Fibroblast of skin of scalp (primary cell): Measurements from ENCODE around the gene DKK3.

ENCODE experiments used
- DNase-seq: peaks from one replicate; pipeline ENCODE4 v3.0.0-alpha.2; 2013

DKK3 gene

DNA sequence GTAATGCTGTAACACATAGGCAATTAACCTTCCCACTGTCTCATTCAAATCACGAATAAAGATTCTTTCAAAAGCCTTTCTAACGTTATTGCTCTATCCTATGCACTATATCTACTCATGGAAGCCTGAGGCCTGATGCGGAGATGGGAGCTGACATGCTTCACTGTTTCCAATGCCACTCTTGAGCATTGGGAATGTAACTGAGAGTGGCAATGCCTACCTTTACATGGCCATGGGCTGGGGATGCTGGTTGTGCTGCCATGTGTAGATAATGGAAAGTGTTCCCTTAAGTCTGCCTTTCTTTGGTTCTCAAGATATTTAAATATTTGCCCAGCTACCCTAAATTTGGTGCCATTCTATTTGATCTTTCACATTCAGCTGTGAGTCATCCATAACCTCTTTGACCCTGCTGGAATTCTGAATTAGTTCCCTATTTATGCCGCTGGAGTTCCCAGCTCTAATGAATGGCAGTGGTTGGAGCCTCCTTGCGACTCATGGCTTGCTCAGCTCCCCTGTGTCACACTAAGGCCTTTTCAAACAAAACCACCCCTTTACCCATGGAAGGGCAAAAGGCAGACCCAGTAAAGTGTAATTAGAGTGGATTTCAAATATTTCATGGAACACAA, 21.4 kb upstream of the DKK3 start:
- peak; percentile 67 for DNase-seq

DNA sequence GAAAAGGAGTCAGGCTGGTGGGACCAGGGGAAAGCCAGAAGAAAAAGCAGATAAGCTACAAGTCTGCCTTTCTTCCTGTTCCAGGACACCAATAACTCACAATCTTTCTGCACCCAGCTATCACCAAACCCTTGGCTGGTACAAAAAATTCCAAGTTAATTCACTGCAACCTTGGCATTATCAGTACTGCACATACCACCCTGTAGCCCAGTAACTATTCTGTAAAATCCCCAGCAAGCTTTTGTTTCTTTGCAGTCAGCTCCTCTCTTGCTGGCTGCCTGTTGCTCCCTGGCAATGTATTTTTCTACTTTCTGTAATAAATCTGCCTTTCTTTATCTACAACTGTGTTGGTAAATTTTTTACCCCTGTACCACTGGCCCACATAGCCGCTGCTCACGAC, 20.7 kb upstream of the DKK3 start:
- DNase-seq, result no peak

DNA sequence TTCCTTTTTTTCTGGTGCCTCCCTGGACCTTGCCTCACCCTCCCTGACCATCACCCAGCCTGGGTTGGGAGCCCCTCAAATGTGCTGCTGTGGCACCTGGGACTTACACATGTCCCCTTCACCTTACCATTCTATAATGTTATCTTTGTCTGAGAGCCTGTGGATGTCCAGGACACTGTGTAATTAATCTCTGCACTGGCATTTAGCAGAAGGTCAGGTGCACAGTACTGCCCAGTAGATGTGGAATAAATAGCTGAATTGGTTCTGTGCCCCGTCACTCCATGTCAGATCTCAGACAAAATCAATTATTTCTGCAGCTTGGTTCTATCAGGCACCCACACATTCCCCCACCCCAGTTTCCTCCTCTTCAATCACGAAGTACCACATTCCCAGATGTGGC, 19.9 kb upstream of the DKK3 start:
- no peak for DNase-seq

DNA sequence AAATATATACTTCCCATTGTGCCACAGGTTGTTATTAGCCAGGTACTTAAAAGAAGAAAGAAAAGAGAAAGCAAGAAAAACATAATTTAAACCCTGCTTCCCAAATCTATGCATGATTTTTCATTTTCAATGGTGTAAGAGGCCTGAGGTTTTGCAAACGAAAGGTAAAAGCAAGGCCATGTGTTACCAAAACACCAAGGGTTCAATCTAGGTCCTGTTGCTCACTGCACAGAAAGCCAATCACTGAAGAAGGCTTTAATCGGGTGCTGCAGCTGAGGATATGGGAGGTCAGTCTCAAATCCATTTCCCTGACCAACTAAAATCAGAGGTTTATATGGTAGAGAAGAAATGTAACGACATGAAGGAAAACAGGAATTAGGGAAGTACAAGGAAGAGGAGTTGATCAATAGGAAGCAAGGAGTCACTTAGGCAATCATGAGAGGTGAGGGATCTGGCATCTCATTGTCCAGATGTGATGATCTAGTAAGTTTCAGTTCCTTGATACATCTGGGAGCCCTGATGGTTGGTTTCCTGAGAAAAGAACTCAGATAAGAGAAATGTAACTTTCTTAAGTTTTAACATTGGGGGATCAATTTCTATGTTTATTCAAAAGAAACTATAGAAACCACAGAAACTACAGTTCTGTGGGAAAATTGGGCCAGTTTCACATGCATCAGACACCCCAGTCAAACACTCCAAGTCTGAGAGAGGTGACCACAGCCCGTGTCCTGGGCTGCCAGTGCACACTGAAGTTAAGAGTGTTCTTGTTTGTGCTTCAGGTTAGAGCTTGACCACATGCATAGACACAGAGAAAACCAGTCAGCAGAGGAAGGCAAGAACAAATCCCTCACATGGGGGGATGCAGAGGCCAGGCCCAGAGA, 18.1 kb upstream of the DKK3 start:
- no peak for DNase-seq

DNA sequence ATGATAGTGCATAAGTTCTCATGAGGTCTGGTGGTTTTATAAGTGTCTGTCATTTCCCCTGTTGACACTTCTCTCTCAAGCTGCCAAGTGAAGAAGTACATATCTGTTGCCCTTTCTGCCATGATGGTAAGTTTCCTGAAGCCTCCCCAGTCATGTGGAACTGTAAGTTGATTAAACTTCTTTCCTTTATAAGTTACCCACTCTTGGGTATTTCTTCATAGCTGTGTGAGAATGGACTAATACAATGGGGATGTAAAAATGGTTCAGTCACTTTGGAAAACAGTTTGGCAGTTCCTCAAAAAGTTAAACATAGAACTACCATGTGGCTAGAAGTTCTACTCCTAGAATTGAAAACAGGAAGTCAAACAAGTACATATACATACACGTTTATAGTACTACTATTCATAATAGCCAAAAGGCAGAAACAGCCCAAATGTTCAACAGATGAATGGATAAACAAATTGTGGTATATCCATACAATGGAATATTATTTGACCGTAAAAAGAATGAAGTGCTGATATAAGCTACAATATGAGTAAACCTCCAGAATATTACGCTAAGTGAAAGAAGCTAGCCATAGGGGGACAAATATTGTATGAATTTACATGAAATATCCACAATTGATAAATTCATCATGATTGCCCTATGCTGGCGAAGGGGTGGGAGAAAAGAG, 16.0 kb upstream of the DKK3 start:
- DNase-seq, result no peak

DNA sequence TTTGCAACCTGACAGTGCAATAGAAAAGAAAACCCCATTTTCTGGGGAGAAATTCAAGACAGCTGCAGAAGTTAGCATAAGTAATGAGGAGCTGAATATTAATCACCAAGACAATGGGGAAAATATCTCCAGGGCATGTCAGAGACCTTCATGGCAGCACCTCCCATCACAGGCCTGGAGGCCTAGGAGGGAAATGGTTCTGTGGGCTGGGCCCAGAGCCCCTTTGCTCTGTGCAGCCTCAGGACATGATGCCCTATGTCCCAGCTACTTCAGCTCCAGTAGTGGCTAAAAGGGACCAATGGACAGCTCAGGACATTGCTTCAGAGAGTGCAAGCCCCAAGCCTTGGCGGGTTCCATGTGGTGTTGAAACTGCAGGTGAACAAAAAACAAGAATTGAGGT, 14.6 kb upstream of the DKK3 start:
- no peak for DNase-seq

DNA sequence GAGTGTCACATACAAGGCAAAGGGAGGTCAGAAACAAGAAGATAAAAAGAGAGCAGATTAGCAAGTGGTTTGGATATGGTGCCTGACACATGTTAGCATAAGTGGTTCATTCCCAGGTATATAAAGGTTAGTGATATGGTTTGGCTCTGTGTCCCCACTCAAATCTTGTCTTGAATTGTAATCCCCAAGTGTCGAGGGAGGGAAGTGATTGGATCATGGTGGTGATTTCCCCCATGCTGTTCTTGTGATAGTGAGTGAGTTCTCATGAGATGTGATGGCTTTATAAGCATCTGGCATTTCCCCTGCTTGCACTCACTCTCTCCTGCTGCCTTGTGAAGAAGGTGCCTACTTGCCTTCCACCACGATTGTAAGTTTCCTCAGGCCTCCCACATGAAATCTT, 12.1 kb upstream of the DKK3 start:
- DNase-seq, result no peak

DNA sequence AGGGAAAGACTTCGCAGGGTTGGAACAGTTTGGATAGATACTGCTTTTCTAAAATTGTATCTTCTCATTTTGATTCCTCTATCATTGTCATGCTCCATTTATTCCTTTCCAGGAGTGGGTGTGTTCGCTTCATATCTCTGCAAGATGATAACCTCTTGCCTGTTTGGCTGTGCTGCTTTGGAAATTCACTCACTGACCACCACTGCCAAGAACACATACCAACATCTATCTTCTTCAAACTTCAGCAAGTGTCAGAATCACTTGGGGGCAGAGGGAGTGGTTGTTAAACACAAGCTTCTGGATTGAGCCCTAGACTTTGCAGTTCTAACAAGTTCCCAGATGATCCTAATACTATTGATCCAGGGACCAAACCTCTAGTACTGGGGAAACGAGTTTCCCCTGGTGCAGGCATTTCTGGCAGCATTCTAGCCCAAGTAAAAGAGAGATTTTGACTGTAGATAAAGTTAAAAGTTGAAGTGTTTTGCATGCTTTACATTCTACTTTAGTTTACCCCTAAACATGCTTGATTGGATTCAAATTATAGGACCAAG, 11.5 kb upstream of the DKK3 start:
- DNase-seq, result no peak

DNA sequence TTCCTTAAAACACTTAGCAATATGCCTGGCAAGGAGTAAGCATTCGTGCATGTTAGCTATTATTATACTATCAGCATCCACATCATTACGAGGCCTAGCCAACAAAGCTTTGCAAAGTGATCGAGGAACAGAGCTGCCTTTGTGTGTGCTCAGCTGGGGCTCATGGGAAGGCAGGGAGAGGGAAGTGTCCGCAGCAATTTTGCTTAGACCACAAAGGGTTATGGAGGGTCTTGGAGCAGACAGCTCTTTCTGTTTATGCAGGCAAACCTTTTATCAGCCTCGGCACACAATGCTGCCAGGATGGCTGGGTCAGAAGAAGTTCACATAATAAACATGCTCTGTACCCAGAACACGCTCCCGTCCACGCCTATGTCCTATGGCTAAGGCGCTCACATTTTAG, 10.9 kb upstream of the DKK3 start:
- peak; percentile 38 for DNase-seq

DNA sequence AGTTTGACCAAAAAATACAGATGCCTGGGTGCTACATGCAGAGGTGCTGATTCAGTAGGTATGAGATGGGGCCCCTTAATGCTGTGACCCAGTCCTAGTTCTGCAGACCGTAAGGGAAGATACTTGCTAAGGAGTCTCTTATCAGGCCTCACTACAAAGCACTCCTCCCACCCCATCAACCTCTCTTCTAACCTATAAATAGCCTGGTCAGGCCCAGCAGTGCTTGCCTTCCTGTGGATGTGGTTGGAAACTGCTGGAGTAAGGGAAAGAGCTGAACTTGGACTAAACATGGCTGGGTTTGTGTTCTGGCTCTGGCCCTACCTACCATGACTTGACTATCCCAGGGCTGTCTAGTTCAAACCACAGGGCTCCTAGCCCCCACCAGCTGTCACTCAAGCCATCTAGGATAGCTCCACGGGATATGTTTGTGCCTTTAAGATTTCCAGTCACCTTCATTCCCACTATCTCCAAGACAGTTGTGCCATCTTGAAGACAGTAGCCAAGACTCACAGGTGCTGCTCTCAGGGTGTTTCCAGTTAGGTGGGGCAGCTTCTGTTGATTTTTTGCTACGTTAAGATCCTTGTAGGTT, 9.5 kb upstream of the DKK3 start:
- DNase-seq, result no peak

DNA sequence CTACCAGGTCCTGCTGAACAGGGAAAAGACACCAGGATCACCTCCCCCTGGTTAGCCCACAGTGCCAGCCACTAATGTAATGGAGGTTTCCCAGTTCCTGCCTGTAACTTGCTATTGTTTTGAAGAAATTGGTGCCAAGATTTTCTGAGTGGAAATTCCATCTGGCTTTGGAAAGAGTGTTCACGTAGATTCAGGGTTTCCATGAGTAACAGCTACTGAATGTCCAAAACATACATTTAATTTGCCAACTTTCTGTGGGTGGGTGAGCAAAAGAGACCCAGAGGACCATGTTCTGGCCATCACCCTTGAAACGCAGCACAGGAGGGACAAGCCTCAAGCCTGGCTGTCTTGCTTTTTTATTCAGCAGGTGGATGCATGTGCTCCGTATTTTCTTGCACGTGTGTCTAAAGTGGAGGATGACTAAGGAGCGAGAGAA, 8.8 kb upstream of the DKK3 start:
- peak; percentile 83 for DNase-seq

DNA sequence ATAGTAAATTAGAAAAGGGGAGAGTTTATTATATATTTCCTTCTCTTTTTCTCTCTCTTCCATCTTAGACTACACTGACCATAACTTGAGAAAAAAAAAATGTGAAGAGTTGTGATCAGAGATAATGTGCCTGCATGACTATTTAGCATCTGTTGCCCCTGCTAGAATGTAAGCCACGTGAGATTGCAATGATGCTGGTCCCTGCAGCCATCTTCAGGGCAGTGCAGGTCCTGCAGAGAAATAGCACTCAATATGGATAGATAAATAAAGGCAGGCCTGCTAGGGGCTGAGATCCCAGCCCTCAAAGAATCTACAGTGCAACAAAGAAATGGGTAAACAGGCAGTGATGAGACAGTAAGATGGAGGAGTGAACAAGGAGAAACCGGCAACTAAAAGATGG, 7.8 kb upstream of the DKK3 start:
- no peak for DNase-seq

DNA sequence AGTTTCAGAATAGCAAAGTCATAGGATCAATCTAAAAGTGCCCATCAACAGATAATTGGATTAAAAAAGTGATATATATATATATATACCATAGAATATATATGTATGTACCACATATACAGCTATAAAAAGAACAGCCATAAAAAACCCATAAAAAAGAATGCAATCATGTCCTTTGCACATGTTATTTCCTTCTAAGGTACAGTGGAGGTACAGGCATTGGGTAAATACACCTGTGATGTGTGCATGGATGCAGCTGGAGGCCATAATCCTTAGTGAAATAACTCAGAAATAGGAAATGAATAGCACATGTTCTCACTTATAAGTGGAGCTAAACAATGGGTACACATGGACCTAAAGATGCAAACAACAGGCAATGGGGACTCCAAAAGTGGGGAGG, 7.1 kb upstream of the DKK3 start:
- no peak for DNase-seq

DNA sequence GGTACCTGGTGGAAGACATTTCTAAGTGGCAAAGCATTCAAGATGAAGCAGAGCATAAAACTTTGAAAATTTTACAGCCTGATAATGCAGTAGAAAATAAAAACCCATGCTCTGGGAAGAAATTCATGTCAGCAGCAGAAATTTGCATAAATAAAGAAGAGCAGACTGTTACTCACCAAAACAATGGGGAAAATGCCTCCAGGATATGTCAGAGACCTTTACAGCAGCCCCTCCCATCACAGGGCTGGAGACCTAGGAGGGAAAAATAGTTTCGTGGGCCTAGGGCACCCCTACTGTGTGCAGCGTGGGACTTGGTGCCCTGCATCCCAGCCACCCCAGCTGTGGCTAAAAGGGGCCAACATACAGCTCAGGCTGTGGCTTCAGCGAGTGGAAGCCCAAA, 5.4 kb upstream of the DKK3 start:
- no peak for DNase-seq

DNA sequence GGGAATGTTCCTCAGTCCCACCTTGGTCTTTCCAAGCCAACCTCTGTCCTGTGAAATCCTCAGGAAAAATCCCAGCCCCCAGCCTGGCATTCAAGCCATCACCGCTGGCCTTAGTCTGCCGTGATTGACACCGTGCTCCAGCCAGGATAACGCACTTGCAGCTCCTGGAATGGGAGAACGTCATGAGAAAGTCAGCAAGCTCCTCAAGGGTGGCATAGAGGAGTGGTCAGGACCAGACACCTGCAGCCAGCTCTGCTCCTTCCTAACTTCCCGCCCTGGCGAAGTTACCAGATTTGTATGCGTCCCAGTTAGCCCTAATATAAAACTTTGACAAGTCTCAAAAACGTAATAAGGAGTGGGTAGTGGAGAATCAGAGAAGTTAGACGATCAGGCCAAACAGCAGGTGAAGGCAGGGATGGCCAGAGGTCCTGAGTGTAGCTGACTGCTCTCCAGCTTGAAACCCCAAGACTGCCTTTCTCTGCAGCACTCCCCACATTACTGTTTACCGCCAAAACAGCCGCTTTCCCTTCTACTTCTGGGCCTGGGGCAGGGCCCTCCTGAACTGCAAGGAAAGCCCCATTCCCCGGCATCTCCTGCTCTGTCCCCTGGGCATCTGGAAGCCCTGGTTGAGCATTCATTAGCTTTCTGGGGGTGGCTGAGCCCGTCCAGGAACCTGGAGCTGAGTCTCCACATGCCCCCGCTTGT, 1.3 kb upstream of the DKK3 start:
- no peak for DNase-seq

DNA sequence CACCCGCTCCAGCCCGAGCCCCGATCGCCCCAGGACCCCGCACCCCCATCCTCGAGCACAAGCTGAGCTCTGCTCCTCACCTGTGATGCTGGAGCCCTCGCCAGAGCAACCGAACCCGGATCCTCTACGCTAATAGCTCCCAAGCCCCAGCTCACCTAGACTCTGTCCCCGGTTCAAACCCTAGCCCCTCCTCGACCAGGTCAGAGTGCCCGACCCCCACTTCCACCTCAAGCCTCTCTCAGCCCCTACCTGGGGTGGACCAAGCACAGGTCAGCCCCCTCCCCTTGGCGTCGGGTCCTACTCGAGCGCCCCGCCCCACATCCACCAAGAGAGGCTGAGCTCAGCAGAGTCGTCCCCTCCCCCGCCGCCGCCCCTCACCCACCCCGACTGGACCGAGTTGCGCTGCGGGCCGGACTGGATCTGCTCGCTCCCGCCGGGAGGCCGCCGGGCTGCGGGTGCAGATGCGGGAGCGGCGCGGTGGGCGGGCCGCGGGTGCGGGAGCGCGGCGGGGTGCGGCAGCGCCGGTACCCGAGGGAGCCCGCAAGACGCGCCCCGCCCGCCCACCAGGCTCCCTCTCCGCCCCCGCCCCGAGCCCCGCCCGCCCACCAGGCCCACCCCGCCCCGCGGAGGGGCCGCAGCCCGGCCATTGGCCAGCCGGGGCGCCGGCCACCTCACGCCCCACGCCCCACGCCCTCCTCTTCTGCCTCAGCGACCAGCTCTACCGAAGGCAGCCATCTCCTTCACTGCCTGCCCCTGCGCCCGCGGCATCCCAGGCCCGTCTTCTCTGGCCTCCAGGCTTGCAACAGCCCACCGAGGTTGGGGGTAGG, 577 bp upstream of the DKK3 start:
- DNase-seq, result peak; percentile 68

DNA sequence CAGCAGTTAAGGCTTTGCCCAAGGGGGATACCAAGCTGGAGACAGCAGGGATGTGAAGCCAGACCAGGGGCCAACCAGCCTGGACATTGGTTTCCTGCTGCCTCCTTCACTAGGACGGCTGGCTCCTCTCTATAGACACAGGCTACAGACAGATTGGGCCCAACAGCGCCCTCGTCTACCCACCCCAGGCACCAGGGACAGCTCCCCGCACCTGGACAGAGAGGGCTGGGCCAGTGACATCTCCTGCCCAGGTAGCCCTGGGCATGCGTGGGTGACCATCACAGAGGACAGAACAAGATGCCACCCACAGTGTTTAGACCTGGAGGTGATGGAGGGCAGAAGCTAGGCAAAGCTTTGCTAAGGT, 1.2 kb downstream of the DKK3 start:
- DNase-seq, result no peak

DNA sequence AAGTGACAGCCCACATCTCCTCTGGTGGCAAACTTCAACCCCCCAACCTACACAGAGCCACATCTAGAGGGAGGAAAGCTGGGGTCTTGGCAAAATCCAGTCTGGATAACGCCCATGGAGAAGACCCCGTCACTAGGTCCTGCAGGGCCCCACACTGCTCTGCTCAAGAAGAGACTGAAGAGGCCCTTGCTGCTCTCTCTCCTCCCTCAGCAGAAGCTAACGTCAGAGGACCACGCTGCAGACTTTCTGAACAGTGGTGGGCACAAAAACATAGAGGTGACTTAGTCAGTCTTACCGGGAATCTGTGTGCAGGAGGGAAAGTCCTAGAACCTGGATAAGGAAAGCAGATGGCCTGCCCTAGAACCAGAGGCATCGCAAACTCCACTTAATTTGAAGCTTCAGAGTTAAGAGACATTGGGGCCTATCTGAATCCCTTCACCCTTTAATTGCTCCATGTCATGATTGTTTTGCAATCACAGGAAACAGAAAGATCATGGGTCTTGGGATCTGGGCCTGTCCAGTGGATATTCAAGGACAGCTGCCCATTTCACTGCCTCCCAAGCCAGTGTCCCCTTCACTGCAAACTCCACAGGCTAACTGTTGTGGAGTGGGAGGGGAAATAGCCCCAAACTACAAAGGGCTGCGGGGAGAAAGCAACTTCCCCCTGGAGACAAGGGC, 1.7 kb downstream of the DKK3 start:
- DNase-seq, result no peak

DNA sequence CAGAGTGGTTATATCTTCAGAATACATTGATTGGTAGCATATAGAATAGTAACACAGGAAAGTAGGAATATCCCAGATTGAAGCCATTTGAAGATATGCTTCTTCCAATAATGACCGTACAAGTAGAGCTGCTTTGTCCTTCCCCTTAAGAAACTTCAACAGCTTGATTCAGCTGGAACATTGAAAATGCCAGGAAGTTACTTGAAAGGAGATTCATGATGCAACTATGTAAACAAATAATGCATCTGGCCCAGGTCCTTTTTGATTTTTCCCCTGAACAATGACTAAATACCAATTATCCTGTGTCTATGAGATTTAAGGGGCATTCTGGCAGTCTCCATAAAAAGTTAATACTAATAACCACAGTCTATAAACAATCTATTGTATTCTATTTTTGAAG, 3.0 kb downstream of the DKK3 start:
- no peak for DNase-seq

DNA sequence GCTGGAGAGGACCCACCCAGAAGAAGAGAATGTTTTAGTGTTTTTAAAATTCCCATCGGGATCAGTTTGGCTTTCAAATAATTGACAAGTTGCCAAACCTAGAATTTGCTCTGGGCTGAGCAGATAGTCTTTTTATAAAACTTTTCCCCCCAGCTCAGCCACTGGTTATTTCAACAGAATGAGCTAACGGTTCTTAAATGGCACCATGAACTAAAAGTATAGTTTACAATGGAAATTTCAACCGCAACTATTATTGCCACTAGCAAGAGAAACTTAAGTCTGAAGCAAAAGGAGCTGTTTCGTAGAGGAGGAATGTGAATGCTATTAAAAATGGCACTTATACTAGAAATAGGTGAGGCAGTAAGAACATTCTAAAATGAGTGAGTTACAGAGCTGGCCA, 3.4 kb downstream of the DKK3 start:
- no peak for DNase-seq

DNA sequence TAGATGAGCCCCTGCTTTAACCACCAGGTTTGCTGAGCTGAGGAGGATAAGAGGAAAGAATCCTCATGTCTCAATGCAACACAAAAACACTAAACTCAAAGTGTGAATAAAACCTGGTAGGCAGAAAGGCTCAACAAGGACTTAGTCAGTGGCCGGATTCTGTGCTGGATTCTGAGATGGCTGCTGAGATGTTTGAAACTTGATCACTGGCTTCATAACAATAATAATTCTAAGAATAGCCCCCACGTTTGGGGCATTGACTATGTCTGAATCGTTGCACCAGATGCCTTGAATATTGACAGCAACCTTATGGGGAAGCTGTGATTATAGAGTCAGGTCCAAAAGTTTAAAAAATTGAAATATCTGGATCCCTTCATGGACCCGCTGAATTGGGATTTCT, 4.6 kb downstream of the DKK3 start:
- DNase-seq, result no peak
